HUES64 (cell line): Measurements from ENCODE around the gene C12orf54.
"Not testable (repeated sequence)": the region's sequence is repeated elsewhere in the genome, so short reads cannot be mapped to it uniquely, and the experiment has no call there.

ENCODE experiments used
- H3K27ac ChIP-seq: 2 replicates; pipeline ENCODE4 v1.7.0; 2013; ENCODE audit warnings: low read depth, low read length, inconsistent platforms
- H3K27me3 ChIP-seq: 2 replicates; pipeline ENCODE4 v1.6.1; 2013; ENCODE audit warnings: mild to moderate bottlenecking, low read length; ENCODE audit not compliant: insufficient read depth
- H3K36me3 ChIP-seq: 2 replicates; pipeline ENCODE4 v1.6.1; 2013; ENCODE audit warnings: mild to moderate bottlenecking, low read length; ENCODE audit not compliant: insufficient read depth
- H3K4me1 ChIP-seq: 2 replicates; pipeline ENCODE4 v1.6.1; 2013; ENCODE audit warnings: mild to moderate bottlenecking, low read length, moderate library complexity; ENCODE audit not compliant: insufficient read depth
- H3K4me3 ChIP-seq: 2 replicates; pipeline ENCODE4 v1.5.1; 2013; ENCODE audit warnings: mild to moderate bottlenecking, low read length, moderate library complexity
- H3K9ac ChIP-seq: 2 replicates; pipeline ENCODE4 v1.6.1; 2013; ENCODE audit warnings: mild to moderate bottlenecking, low read depth, low read length
- H3K9me3 ChIP-seq: 2 replicates; pipeline ENCODE4 v1.6.1; 2013; ENCODE audit warnings: low read depth, low read length; ENCODE audit not compliant: insufficient read depth
- WGBS: fragments of 150-250, 120-280 bp; methylation state at CpG from one replicate; pipeline ENCODE4 v1.1.7; 2013; ENCODE audit warnings: missing lambda C conversion rate; 5-methylcytosine and 5-hydroxymethylcytosine counted together

Gene C12orf54

DNA sequence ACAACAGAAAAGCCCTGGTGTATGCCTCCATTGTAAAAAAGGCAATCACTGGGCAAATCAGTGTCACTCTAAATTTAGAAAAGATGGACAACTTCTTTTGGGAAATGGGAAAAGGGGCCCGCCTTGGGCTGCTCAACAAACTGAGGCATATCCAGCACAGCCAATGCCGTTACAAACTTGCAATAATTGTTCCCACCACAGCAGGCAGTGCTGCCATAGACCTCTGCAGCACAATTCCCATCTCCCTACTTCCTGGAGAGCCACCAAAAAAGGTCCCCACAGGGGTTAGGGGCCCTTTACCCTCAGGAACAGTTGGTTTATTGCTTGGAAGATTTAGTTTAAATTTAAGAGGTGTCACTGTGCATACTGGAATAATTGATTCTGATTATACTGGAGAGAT is 26.7 kb downstream of the C12orf54 start:
- 79% methylated on average over 2 of the region's 2 CpGs for WGBS
- Histone ChIP-seq H3K27ac (no peak overlapping the region), H3K36me3 (no peaks in the 10 kb centered on the region), H3K4me3 (no peak overlapping the region), H3K9me3 (peaks cover 56% of the 10 kb centered on the region), H3K27me3 (no peaks in the 10 kb centered on the region), H3K9ac (no peak overlapping the region), H3K4me1 (no peaks in the 10 kb centered on the region)

- Histone ChIP-seq H3K27ac (no peak overlapping the region), H3K4me3 (no peak overlapping the region), H3K9ac (no peak overlapping the region), H3K36me3 (no peaks in the 10 kb centered on the region), H3K27me3 (no peaks in the 10 kb centered on the region), H3K9me3 (peaks cover 52% of the 10 kb centered on the region), H3K4me1 (no peaks in the 10 kb centered on the region)
- WGBS: 50% methylated on average over 1 of the region's 1 CpG
Observed at GRCh38 chr12:48510111-48510510, 27.8 kb downstream of the C12orf54 start.

DNA sequence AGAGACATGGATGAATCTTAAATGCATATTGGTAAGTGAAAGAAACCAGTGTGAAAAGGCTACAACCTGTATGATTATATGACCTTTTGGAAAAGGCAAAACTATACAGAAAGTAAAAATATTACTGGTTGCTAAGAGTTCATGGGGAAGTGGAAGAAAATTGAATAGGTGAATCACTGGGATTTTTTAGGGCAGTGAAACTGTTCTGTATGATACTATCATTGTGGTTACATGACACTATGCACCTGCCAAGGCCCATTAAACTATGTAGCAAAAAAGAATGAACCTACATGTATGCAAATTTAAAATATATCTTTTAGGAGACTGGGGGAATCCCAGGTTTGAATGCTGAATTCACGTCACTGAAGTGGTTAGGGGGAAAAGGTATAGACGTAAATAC is 30.6 kb downstream of the C12orf54 start:
- WGBS: 43% methylated on average over 2 of the region's 2 CpGs
- Histone ChIP-seq H3K27ac (no peak overlapping the region), H3K9ac (no peak overlapping the region), H3K36me3 (no peaks in the 10 kb centered on the region), H3K9me3 (peaks cover 48% of the 10 kb centered on the region), H3K4me1 (no peaks in the 10 kb centered on the region), H3K27me3 (no peaks in the 10 kb centered on the region), H3K4me3 (no peak overlapping the region)

DNA sequence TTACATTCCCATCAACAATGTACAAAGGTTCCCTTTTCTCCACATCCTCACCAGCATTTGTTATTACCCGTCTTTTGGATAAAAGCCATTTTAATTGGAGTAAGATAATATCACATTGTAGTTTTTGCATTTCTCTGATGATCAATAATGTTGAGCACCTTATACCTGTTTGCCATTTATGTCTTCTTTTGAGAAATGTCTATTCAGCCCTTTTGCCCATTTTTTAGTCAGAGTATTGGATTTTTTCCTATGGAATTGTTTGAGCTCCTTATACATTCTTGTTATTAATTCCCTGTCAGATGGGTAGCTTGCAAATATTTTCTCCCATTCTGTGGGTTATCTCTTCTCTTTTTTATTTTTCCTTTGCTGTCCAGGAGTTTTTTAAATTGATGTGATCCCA is 32.4 kb downstream of the C12orf54 start:
- no CpG with 5 or more reads among the region's 1 CpG for WGBS
- H3K4me1 ChIP-seq: no peaks in the 10 kb centered on the region
- H3K27me3 ChIP-seq: no peaks in the 10 kb centered on the region
- no peak overlapping the region for H3K4me3 ChIP-seq
- H3K36me3 ChIP-seq: no peaks in the 10 kb centered on the region
- no peak overlapping the region for H3K27ac ChIP-seq
- H3K9me3 ChIP-seq: peaks cover 42% of the 10 kb centered on the region
- H3K9ac ChIP-seq: no peak overlapping the region

- H3K4me1 ChIP-seq, H3K9me3 ChIP-seq, H3K9ac ChIP-seq, H3K36me3 ChIP-seq, H3K27me3 ChIP-seq, H3K27ac ChIP-seq, H3K4me3 ChIP-seq: not testable (repeated sequence)
- 87% methylated on average over 24 of the region's 24 CpGs for WGBS
Observed at GRCh38 chr12:48520381-48520780, 38.1 kb downstream of the C12orf54 start.

GRCh38 chr12:48525332-48525731 is 43.0 kb downstream of the C12orf54 start, which contains the start of gene OR8S1:
OR8S1 (plus strand) TSS chr12:48525632; CDS start chr12:48525632, 0 bp downstream.
- Histone ChIP-seq H3K27ac (no peak within 1 kb of the TSS), H3K4me3 (no peak within 1 kb of the TSS), H3K9me3 (no peaks in the 10 kb centered on the region), H3K4me1 (no peaks in the 10 kb centered on the region), H3K27me3 (no peaks in the 10 kb centered on the region), H3K36me3 (no peaks in the 10 kb centered on the region), H3K9ac (no peak within 1 kb of the TSS)
- WGBS: 91% methylated on average over 5 of the region's 5 CpGs

GRCh38 chr12:48527891-48528670 is 45.8 kb downstream of the C12orf54 start:
- H3K27me3 ChIP-seq: no peaks in the 10 kb centered on the region
- no peaks in the 10 kb centered on the region for H3K36me3 ChIP-seq
- H3K4me3 ChIP-seq: no peak overlapping the region
- no peaks in the 10 kb centered on the region for H3K4me1 ChIP-seq
- WGBS: 96% methylated on average over 44 of the region's 44 CpGs
- no peaks in the 10 kb centered on the region for H3K9me3 ChIP-seq
- no peak overlapping the region for H3K9ac ChIP-seq
- H3K27ac ChIP-seq: no peak overlapping the region

GRCh38 chr12:48532601-48533000 is 50.3 kb downstream of the C12orf54 start:
- H3K9ac ChIP-seq: no peak overlapping the region
- no peaks in the 10 kb centered on the region for H3K27me3 ChIP-seq
- no peak overlapping the region for H3K27ac ChIP-seq
- no peaks in the 10 kb centered on the region for H3K36me3 ChIP-seq
- H3K9me3 ChIP-seq: no peaks in the 10 kb centered on the region
- H3K4me1 ChIP-seq: no peaks in the 10 kb centered on the region
- H3K4me3 ChIP-seq: no peak overlapping the region

- 86% methylated on average over 1 of the region's 1 CpG for WGBS
- Histone ChIP-seq H3K36me3 (no peaks in the 10 kb centered on the region), H3K27ac (no peak overlapping the region), H3K4me3 (no peak overlapping the region), H3K9me3 (no peaks in the 10 kb centered on the region), H3K4me1 (no peaks in the 10 kb centered on the region), H3K9ac (no peak overlapping the region), H3K27me3 (no peaks in the 10 kb centered on the region)
Observed at GRCh38 chr12:48536602-48537001, 54.3 kb downstream of the C12orf54 start.

- Histone ChIP-seq H3K36me3 (no peaks in the 10 kb centered on the region), H3K27me3 (no peaks in the 10 kb centered on the region), H3K9me3 (no peaks in the 10 kb centered on the region), H3K9ac (no peak overlapping the region), H3K4me3 (no peak overlapping the region), H3K27ac (no peak overlapping the region), H3K4me1 (no peaks in the 10 kb centered on the region)
- WGBS: 69% methylated on average over 7 of the region's 8 CpGs
Observed at GRCh38 chr12:48542300-48542928, 60.1 kb downstream of the C12orf54 start.

DNA sequence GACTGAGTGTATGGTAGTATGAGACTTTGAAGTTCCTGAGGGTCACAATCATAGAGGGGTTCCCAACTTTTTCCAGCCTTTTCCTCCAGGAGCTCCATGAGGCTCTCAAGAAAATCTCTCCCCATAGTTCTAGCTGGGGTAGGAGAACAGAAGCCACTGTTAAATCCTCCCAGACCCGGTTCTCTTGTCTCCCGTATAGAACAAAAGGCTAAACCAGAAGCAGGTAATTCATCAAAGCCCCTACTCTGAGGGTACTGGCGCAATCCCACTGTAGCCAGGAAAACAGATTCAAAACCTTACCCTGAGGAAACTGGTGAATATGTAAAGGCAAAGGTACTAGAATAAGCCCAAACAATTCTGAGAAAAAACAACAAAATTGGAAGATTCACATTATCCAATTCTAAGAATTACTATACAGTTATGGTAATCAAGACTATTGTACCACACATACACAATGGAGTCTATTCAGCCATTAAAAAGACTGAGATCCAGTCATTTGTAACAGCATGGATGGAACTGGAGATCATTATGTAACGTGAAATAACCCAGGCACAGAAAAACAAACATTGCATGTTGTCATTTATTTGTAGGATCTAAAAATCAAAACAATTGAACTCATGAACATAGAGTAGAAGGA is 63.7 kb downstream of the C12orf54 start:
- Histone ChIP-seq H3K9ac (no peak overlapping the region), H3K27ac (no peak overlapping the region), H3K36me3 (no peaks in the 10 kb centered on the region), H3K9me3 (no peaks in the 10 kb centered on the region), H3K4me1 (no peaks in the 10 kb centered on the region), H3K27me3 (no peaks in the 10 kb centered on the region), H3K4me3 (no peak overlapping the region)
- WGBS: 97% methylated on average over 4 of the region's 4 CpGs
